LNCAP (cell line): ENCODE results near the gene EIF1AD.
A peak's percentile ranks its signal among the peaks of the same experiment; 100 is the strongest.

Experiments
- TF ChIP-seq, protein P1 (sequence below): fragments of 450-650 bp; IDR thresholded peaks from 2 replicates; pipeline ENCODE4 v1.5.1; 2017; ENCODE audit warnings: mild to moderate bottlenecking

Gene EIF1AD

DNA sequence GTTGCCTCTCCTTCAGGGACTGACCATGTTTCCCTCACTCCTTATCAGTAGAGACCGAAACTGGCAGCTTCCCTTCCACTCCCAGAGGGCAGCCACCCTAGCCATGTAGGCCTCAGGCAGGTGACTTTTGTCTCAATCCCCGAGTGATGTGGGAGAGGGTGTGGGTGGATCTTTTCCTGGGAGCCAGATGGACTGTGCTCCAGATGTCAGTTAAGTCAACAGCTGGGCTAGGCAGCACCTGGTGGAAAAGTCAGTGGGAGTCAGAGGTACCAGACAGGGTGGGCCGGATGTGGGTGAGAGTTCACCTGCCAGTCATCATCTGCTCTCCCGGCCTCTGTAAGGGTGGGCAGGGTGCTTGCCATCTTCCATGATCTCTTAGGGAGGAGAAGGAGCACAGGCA is 2.2 kb upstream of the EIF1AD start:
- TF ChIP-seq, protein P1, sequence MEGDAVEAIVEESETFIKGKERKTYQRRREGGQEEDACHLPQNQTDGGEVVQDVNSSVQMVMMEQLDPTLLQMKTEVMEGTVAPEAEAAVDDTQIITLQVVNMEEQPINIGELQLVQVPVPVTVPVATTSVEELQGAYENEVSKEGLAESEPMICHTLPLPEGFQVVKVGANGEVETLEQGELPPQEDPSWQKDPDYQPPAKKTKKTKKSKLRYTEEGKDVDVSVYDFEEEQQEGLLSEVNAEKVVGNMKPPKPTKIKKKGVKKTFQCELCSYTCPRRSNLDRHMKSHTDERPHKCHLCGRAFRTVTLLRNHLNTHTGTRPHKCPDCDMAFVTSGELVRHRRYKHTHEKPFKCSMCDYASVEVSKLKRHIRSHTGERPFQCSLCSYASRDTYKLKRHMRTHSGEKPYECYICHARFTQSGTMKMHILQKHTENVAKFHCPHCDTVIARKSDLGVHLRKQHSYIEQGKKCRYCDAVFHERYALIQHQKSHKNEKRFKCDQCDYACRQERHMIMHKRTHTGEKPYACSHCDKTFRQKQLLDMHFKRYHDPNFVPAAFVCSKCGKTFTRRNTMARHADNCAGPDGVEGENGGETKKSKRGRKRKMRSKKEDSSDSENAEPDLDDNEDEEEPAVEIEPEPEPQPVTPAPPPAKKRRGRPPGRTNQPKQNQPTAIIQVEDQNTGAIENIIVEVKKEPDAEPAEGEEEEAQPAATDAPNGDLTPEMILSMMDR, result no peak

DNA sequence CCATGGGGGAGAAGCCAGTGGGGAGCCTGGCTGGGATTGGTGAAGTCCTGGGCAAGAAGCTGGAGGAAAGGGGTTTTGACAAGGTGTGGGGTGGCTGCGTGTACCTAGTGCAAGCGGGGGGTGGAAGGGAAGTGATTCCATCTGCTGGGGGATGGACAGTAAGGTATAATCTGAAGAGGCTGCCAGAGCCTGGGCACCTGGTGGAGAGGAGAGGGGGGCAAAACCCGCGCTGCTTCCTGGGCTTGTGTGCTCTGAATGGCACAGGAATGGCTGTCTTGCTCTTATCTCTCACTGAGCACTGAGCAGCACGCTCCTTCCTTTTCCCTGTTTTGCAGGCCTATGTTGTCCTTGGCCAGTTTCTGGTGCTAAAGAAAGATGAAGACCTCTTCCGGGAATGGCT is 1.3 kb upstream of the EIF1AD start:
- TF ChIP-seq, protein P1, result no peak

DNA sequence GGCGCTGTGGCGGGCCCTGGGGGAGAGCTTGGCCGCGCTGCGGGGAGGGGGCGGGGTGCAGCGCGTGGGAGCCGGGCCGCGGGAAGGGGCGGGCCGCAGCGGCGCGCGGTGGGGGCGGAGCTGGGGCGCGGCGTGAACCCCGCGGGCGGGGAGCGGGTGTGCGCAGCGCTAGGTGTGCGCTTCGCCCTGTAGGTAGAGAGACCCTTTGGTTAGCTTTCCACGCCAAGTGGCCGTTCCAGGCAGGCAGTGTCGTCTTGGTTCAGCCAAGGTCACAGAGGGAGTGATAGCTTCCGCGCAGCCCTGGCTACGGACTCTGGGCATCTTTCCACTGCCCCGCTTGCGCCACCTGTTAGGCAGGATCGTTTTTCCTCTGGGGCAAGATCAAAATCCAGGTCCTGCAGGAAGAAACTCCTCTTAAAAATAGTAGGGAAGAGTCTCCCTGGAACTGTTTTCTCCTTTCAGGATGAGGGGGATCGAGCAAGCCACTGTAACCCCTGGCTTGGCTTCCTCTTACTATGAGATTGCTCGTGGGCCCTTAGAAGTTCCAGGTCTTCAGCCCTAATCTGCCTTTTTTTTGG is 780 bp upstream of the EIF1AD start:
- TF ChIP-seq, protein P1, result peak; percentile 42; the same call in 1 of the 2 replicates

DNA sequence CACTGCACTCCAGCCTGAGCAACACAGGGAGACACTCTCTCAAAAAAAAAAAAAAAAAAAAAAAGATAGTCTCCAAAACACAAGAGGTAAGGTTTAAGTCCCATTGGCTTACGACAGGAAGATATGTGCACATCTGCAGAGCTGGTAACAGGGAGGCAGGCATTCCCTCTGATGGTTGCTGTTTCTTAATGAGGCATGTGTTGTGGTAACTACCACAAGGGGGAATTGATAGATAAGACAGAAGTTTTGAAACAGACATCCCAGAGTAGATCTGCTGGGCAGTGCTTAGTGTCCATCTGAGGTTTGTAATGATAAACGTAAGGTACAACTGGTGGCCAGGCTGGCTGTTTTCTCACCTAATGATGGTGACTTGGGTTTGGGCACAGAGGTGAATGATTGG is 4.7 kb downstream of the EIF1AD start:
- TF ChIP-seq, protein P1, result no peak

DNA sequence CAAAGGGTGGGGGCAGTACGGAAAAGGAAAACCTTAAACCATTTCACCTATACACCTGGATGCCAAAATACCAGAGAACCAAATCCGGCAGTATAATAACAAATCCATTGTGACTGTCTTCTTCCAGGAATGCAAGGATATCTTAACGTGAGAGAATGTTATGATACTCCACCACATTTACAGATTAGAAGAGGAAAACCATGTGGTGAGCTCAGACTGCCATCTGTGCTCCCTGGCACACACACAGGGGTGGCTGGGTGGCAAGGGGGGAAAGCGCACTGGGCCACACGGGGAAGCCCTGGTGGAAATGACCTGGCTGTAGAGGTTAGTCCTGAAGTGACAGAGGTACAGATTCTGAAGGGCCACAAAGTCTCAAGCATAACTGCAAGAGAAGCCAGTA is 9.9 kb downstream of the EIF1AD start:
- TF ChIP-seq, protein P1, result no peak

DNA sequence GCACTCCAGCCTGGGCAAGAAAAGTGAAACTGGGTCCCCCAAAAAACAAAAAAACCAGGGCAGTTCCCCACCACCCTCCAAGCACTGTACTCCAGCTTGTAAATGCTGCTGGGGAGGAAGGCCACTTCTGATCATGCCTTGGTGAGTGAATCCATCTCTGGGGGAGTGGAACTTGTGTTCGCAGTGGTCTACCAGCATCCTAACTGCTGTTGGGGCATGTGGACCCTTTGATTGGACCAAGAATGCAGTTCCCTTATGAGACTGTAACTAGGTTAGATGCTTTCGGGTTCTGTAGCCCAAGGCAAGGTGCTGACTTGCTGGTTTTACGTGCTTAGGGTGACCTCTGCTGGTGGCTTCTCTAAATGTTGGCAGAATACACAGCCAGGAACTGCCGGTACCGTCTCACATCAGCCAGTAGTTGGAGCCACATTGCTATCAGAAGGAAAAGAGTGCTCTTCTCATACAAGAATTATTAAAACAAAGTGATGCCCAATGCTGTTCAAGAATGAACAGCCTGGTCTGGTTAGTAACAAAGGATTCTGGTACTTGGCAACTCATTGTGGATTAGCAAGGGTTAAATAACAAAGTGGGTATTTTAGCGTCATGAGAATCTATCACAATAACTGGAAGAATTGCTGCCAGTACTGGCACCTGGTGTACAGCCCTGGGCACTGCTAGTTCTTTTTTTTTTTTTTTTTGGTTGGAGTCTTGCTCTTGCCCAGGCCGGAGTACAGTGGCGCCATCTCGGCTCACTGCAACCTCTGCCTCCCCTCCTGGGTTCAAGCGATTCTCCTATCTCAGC is 13.0 kb downstream of the EIF1AD start:
- TF ChIP-seq, protein P1, result peak; percentile 99

DNA sequence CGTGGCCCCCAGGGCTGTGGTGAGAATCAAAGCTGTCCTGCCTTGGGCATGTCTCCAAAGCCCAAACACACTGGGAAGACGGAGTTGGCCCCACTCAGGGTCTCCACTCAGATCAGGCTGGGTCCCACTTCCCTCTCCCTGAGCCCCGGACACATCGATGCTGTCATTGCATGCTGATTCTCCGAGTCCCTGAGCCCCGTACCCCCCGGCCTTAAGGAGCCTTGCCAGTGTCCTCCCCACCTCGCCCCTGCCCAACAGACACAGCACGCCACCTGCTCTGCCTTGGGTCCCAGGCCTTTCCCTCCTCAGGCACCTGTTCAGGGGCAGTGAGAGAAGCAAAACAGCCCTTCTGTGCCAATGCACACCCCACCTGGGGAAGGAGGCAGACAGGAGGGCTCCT is 14.6 kb downstream of the EIF1AD start:
- TF ChIP-seq, protein P1, result no peak
